Measurements from ENCODE around the gene VANGL2. TPM values are rescaled to one million over a fixed set of nuclear protein-coding genes. Genes with fewer than 3 reads are reported as not detected.

The VANGL2 gene
- total RNA-seq: 3.1 and 7.6 TPM in 2 replicates

GRCh38 chr1:160400223-160400645, at the start of gene VANGL2:
TSS of gene VANGL2 (plus strand) at chr1:160400564. CDS start at chr1:160415838, 15,274 bp downstream.

GRCh38 chr1:160366731-160367515, 33.4 kb upstream of the VANGL2 start, which contains the start of gene NHLH1:
TSS of gene NHLH1 (plus strand) at chr1:160367071. CDS start at chr1:160370732, 3,661 bp downstream.

Other genes with a start within 250 kb of the VANGL2 start
- not detected in 2 replicates for gene ATP1A4, start 249.0 kb upstream of the VANGL2 start, total RNA-seq
- not detected in 2 replicates for gene CASQ1, start 210.0 kb upstream of the VANGL2 start, total RNA-seq
- 37.5 and 55.2 TPM in 2 replicates for gene PEA15, start 195.2 kb upstream of the VANGL2 start, total RNA-seq
- 32.4 and 35.5 TPM in 2 replicates for gene DCAF8, start 138.0 kb upstream of the VANGL2 start, total RNA-seq
- gene PEX19, start 115.4 kb upstream of the VANGL2 start, total RNA-seq: 25.9 and 30.8 TPM in 2 replicates
- 117 and 129 TPM in 2 replicates for gene COPA, start 57.3 kb upstream of the VANGL2 start, total RNA-seq
- 35.1 and 53.0 TPM in 2 replicates for gene NCSTN, start 57.2 kb upstream of the VANGL2 start, total RNA-seq
- gene NHLH1, start 33.5 kb upstream of the VANGL2 start, total RNA-seq: not detected in 2 replicates
- gene SLAMF6, start 122.7 kb downstream of the VANGL2 start, total RNA-seq: not detected in 2 replicates
- gene CD84, start 178.9 kb downstream of the VANGL2 start, total RNA-seq: not detected in 2 replicates
- not detected in 2 replicates for gene SLAMF1, start 246.5 kb downstream of the VANGL2 start, total RNA-seq